Smooth muscle cell (in vitro differentiated cells): Measurements from ENCODE around the gene ZNRF1. TPM values are rescaled to one million over a fixed set of nuclear protein-coding genes. Genes with fewer than 3 reads are reported as not detected.

Experiments
- DNase-seq: peaks from one replicate; lab custom pipeline; 2025; ENCODE audit not compliant: unreplicated experiment; lab: John Stamatoyannopoulos, UW
- H2AFZ ChIP-seq: fragments of 200-600 bp; sonication (generic); 2 replicates; pipeline ENCODE4 v1.6.0; 2016; ENCODE audit warnings: antibody characterized with exemption, low read depth, mild to moderate bottlenecking
- H3F3A ChIP-seq: fragments of 200-600 bp; sonication (generic); 2 replicates; pipeline ENCODE4 v1.6.0; 2017; ENCODE audit warnings: antibody characterized with exemption, low read depth
- H3K27ac ChIP-seq: fragments of 200-600 bp; sonication (generic); 2 replicates; pipeline ENCODE4 v1.5.1; 2016; ENCODE audit warnings: low read depth, mild to moderate bottlenecking
- H3K27me3 ChIP-seq: fragments of 200-600 bp; sonication (generic); 2 replicates; pipeline ENCODE4 v1.6.1; 2016; ENCODE audit warnings: low read depth, mild to moderate bottlenecking
- H3K36me3 ChIP-seq: fragments of 200-600 bp; sonication (generic); 2 replicates; pipeline ENCODE4 v1.5.1; 2016; ENCODE audit warnings: low read depth
- H3K4me1 ChIP-seq: fragments of 200-600 bp; sonication (generic); 2 replicates; pipeline ENCODE4 v1.5.1; 2016; ENCODE audit warnings: low read depth
- H3K4me2 ChIP-seq: fragments of 200-600 bp; sonication (generic); 2 replicates; pipeline ENCODE4 v1.6.0; 2016; ENCODE audit warnings: mild to moderate bottlenecking
- H3K4me3 ChIP-seq: fragments of 200-600 bp; sonication (generic); 2 replicates; pipeline ENCODE4 v1.5.1; 2016; ENCODE audit warnings: mild to moderate bottlenecking
- H3K79me2 ChIP-seq: fragments of 200-600 bp; sonication (generic); 2 replicates; pipeline ENCODE4 v1.6.0; 2016; ENCODE audit warnings: low read depth, mild to moderate bottlenecking
- H3K9ac ChIP-seq: fragments of 200-600 bp; sonication (generic); 2 replicates; pipeline ENCODE4 v1.6.0; 2016; ENCODE audit warnings: low read depth
- H3K9me3 ChIP-seq: fragments of 200-600 bp; sonication (generic); replicated peaks from 2 replicates; pipeline ENCODE4 v1.5.1; 2016; ENCODE audit warnings: low read depth
- H4K20me1 ChIP-seq: fragments of 200-600 bp; sonication (generic); 2 replicates; pipeline ENCODE4 v1.6.0; 2016; ENCODE audit warnings: low read depth
- CTCF ChIP-seq: fragments of 200-600 bp; sonication (generic); IDR thresholded peaks from 2 replicates; pipeline ENCODE4 v1.5.1; 2017; ENCODE audit warnings: borderline replicate concordance, mild to moderate bottlenecking, antibody characterized with exemption; ENCODE audit not compliant: insufficient read depth, poor library complexity, severe bottlenecking
- WGBS: methylation state at CpG from one replicate; pipeline ENCODE4 v1.1.7; 2016; ENCODE audit warnings: low lambda C conversion rate; 5-methylcytosine and 5-hydroxymethylcytosine counted together
- polyA plus RNA-seq: library from polyadenylated mRNA; unstranded; fragments of >200 nt; fragmentation: Nextera tagmentation; extraction: Ambion mirVana; gene quantifications from 2 replicates; pipeline ENCODE4 v1.2.1, GENCODE V29; 2016
- total RNA-seq: library from RNA; depleted of rRNA; stranded (reverse); fragments of >200 nt; gene quantifications from 2 replicates; pipeline ENCODE4 v1.2.3, GENCODE V29; 2014

Gene ZNRF1
- total and polyA plus RNA-seq, 2 experiments from 2014 or later: 18.2 to 45.4 TPM

- Histone ChIP-seq H3K27ac (no peak overlapping the region), H2AFZ (no peak overlapping the region), H3K9ac (no peak overlapping the region), H3K79me2 (peaks cover 56% of the 10 kb centered on the region), H3K9me3 (no peaks in the 10 kb centered on the region), H3K4me2 (no peak overlapping the region), H3K4me3 (no peak overlapping the region), H4K20me1 (peaks cover 82% of the 10 kb centered on the region), H3K27me3 (no peaks in the 10 kb centered on the region), H3K36me3 (no peaks in the 10 kb centered on the region), H3F3A (no peaks in the 10 kb centered on the region), H3K4me1 (no peaks in the 10 kb centered on the region)
- 77% methylated on average over 8 of the region's 8 CpGs for WGBS
- no peak for DNase-seq
- TF ChIP-seq CTCF: no peak
Measured at GRCh38 chr16:75078886-75079285, 80.1 kb downstream of the ZNRF1 start.

DNA sequence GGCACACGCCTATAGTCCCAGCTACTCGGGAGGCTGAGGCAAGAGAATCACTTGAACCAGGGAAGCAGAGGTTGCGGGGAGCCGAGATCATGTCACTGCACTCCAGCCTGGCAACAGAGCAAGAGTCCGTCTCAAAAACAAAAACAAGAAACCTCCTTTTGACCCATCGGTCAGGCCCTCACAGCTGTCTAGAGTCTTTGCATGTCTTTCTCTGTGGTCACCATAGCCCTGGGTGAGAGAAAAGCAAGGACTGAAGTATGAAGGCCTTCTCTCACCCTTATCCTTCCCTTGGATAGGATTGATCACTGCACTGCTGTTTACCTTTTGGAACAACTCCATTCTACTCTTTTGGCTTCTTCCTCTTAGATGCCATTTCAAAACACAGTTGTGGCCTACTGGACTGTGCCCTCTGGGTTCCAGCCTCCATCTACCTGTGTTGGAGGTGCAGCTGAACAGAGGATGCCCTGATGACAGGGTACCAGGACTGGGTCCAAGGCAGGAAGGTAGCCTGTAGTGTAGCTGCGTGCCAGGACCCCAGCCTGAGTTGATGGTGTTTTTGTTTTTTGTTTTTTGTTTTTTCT lies 80.6 kb downstream of the ZNRF1 start:
- Histone ChIP-seq H2AFZ (no peak overlapping the region), H3K4me2 (no peak overlapping the region), H3K4me3 (no peak overlapping the region), H4K20me1 (peaks cover 82% of the 10 kb centered on the region), H3K27ac (no peak overlapping the region), H3F3A (no peaks in the 10 kb centered on the region), H3K4me1 (no peaks in the 10 kb centered on the region), H3K9me3 (no peaks in the 10 kb centered on the region), H3K79me2 (peaks cover 50% of the 10 kb centered on the region), H3K36me3 (no peaks in the 10 kb centered on the region), H3K27me3 (no peaks in the 10 kb centered on the region), H3K9ac (no peak overlapping the region)
- TF ChIP-seq CTCF: no peak
- 95% methylated on average over 7 of the region's 7 CpGs for WGBS
- DNase-seq: no peak

- no peak overlapping the region for H3K4me2 ChIP-seq
- no peak overlapping the region for H3K27ac ChIP-seq
Measured at GRCh38 chr16:75080205-75081029, 81.6 kb downstream of the ZNRF1 start.

More at GRCh38 chr16:75080205-75081029, 81.6 kb downstream of the ZNRF1 start:
- no peaks in the 10 kb centered on the region for H3K36me3 ChIP-seq
- H3K4me3 ChIP-seq: no peak overlapping the region
- H2AFZ ChIP-seq: no peak overlapping the region
- H3K9me3 ChIP-seq: no peaks in the 10 kb centered on the region
- DNase-seq: no peak
- TF ChIP-seq CTCF: no peak
- peaks cover 84% of the 10 kb centered on the region for H4K20me1 ChIP-seq
- H3K79me2 ChIP-seq: peaks cover 43% of the 10 kb centered on the region
- H3K9ac ChIP-seq: no peak overlapping the region
- no peaks in the 10 kb centered on the region for H3K27me3 ChIP-seq
- H3K4me1 ChIP-seq: no peaks in the 10 kb centered on the region
- H3F3A ChIP-seq: no peaks in the 10 kb centered on the region
- WGBS: 80% methylated on average over 8 of the region's 8 CpGs
